IPS-18a (cell line): ENCODE results near the gene NNMT.

ENCODE experiments used
- H3K27ac ChIP-seq: one replicate; pipeline ENCODE4 v1.5.1; 2013; ENCODE audit warnings: low read length
- H3K27me3 ChIP-seq: one replicate; pipeline ENCODE4 v1.6.1; 2013; ENCODE audit warnings: mild to moderate bottlenecking, low read length; ENCODE audit not compliant: control insufficient read depth, insufficient read depth
- H3K36me3 ChIP-seq: one replicate; pipeline ENCODE4 v1.6.1; 2013; ENCODE audit warnings: low read depth, low read length; ENCODE audit not compliant: control insufficient read depth
- H3K4me1 ChIP-seq: one replicate; pipeline ENCODE4 v1.6.1; 2013; ENCODE audit warnings: low read depth, low read length; ENCODE audit not compliant: control insufficient read depth
- H3K4me3 ChIP-seq: one replicate; pipeline ENCODE4 v1.5.1; 2013; ENCODE audit warnings: low read length
- H3K9ac ChIP-seq: one replicate; pipeline ENCODE4 v1.6.1; 2013; ENCODE audit warnings: mild to moderate bottlenecking, low read length, moderate library complexity
- H3K9me3 ChIP-seq: one replicate; pipeline ENCODE4 v1.6.1; 2013; ENCODE audit warnings: low read depth, low read length; ENCODE audit not compliant: control insufficient read depth

NNMT gene

GRCh38 chr11:114295676-114296604 is at the start of gene NNMT:
TSS of gene NNMT (plus strand) at chr11:114296399. CDS start at chr11:114296557, 158 bp downstream.
- Histone ChIP-seq H3K9ac (no peak within 1 kb of the TSS), H3K4me1 (no peaks in the 10 kb centered on the region), H3K27ac (no peak within 1 kb of the TSS), H3K36me3 (no peaks in the 10 kb centered on the region), H3K27me3 (no peaks in the 10 kb centered on the region), H3K4me3 (no peak within 1 kb of the TSS), H3K9me3 (no peaks in the 10 kb centered on the region)

- Histone ChIP-seq H3K36me3 (no peaks in the 10 kb centered on the region), H3K4me1 (peaks cover 12% of the 10 kb centered on the region), H3K27ac (no peak overlapping the region), H3K27me3 (peaks cover 6% of the 10 kb centered on the region), H3K9ac (no peak overlapping the region), H3K4me3 (no peak overlapping the region), H3K9me3 (no peaks in the 10 kb centered on the region)
Measured at GRCh38 chr11:114247070-114247789, 49.0 kb upstream of the NNMT start.

GRCh38 chr11:114250180-114250579 is 46.0 kb upstream of the NNMT start:
- no peak overlapping the region for H3K9ac ChIP-seq
- no peaks in the 10 kb centered on the region for H3K27me3 ChIP-seq
- no peaks in the 10 kb centered on the region for H3K36me3 ChIP-seq
- H3K27ac ChIP-seq, result no peak overlapping the region
- H3K9me3 ChIP-seq, result no peaks in the 10 kb centered on the region
- H3K4me1 ChIP-seq, result peaks cover 9% of the 10 kb centered on the region
- no peak overlapping the region for H3K4me3 ChIP-seq

- no peak overlapping the region for H3K9ac ChIP-seq
Measured at GRCh38 chr11:114250993-114251814, 45.0 kb upstream of the NNMT start.

GRCh38 chr11:114251815-114252337 is 44.3 kb upstream of the NNMT start:
- no peak overlapping the region for H3K27ac ChIP-seq
- no peak overlapping the region for H3K9ac ChIP-seq
- no peak overlapping the region for H3K4me3 ChIP-seq
- no peaks in the 10 kb centered on the region for H3K36me3 ChIP-seq
- H3K4me1 ChIP-seq, result peaks cover 11% of the 10 kb centered on the region
- no peaks in the 10 kb centered on the region for H3K27me3 ChIP-seq
- H3K9me3 ChIP-seq, result no peaks in the 10 kb centered on the region

More at GRCh38 chr11:114250993-114251814, 45.0 kb upstream of the NNMT start:
- no peak overlapping the region for H3K27ac ChIP-seq
- no peaks in the 10 kb centered on the region for H3K36me3 ChIP-seq
- H3K27me3 ChIP-seq, result no peaks in the 10 kb centered on the region
- peaks cover 9% of the 10 kb centered on the region for H3K4me1 ChIP-seq
- no peaks in the 10 kb centered on the region for H3K9me3 ChIP-seq
- H3K4me3 ChIP-seq, result no peak overlapping the region

GRCh38 chr11:114252767-114253166 is 43.4 kb upstream of the NNMT start:
- Histone ChIP-seq H3K9ac (no peak overlapping the region), H3K4me1 (peaks cover 13% of the 10 kb centered on the region), H3K27me3 (no peaks in the 10 kb centered on the region), H3K27ac (no peak overlapping the region), H3K4me3 (no peak overlapping the region), H3K36me3 (no peaks in the 10 kb centered on the region), H3K9me3 (no peaks in the 10 kb centered on the region)

GRCh38 chr11:114253771-114254170 is 42.4 kb upstream of the NNMT start:
- no peaks in the 10 kb centered on the region for H3K9me3 ChIP-seq
- H3K9ac ChIP-seq, result no peak overlapping the region
- H3K4me1 ChIP-seq, result peaks cover 13% of the 10 kb centered on the region
- no peaks in the 10 kb centered on the region for H3K36me3 ChIP-seq
- no peak overlapping the region for H3K4me3 ChIP-seq
- no peak overlapping the region for H3K27ac ChIP-seq
- H3K27me3 ChIP-seq, result no peaks in the 10 kb centered on the region

GRCh38 chr11:114254571-114255146 is 41.5 kb upstream of the NNMT start:
- H3K9ac ChIP-seq, result no peak overlapping the region
- no peaks in the 10 kb centered on the region for H3K9me3 ChIP-seq
- H3K27ac ChIP-seq, result no peak overlapping the region

GRCh38 chr11:114255289-114255688 is 40.9 kb upstream of the NNMT start:
- Histone ChIP-seq H3K4me3 (no peak overlapping the region), H3K4me1 (peaks cover 13% of the 10 kb centered on the region), H3K27me3 (no peaks in the 10 kb centered on the region)

More at GRCh38 chr11:114254571-114255146, 41.5 kb upstream of the NNMT start:
- H3K36me3 ChIP-seq, result no peaks in the 10 kb centered on the region
- no peaks in the 10 kb centered on the region for H3K27me3 ChIP-seq
- H3K4me1 ChIP-seq, result peaks cover 13% of the 10 kb centered on the region
- no peak overlapping the region for H3K4me3 ChIP-seq

GRCh38 chr11:114256176-114256966 is 39.8 kb upstream of the NNMT start:
- no peaks in the 10 kb centered on the region for H3K36me3 ChIP-seq
- H3K27me3 ChIP-seq, result no peaks in the 10 kb centered on the region
- H3K27ac ChIP-seq, result no peak overlapping the region
- peaks cover 10% of the 10 kb centered on the region for H3K4me1 ChIP-seq
- H3K4me3 ChIP-seq, result no peak overlapping the region
- H3K9ac ChIP-seq, result no peak overlapping the region
- H3K9me3 ChIP-seq, result no peaks in the 10 kb centered on the region

More at GRCh38 chr11:114255289-114255688, 40.9 kb upstream of the NNMT start:
- Histone ChIP-seq H3K36me3 (no peaks in the 10 kb centered on the region), H3K9me3 (no peaks in the 10 kb centered on the region), H3K9ac (no peak overlapping the region), H3K27ac (no peak overlapping the region)
